ENCODE data around the gene ERVK3-1.

The ERVK3-1 gene

DNA sequence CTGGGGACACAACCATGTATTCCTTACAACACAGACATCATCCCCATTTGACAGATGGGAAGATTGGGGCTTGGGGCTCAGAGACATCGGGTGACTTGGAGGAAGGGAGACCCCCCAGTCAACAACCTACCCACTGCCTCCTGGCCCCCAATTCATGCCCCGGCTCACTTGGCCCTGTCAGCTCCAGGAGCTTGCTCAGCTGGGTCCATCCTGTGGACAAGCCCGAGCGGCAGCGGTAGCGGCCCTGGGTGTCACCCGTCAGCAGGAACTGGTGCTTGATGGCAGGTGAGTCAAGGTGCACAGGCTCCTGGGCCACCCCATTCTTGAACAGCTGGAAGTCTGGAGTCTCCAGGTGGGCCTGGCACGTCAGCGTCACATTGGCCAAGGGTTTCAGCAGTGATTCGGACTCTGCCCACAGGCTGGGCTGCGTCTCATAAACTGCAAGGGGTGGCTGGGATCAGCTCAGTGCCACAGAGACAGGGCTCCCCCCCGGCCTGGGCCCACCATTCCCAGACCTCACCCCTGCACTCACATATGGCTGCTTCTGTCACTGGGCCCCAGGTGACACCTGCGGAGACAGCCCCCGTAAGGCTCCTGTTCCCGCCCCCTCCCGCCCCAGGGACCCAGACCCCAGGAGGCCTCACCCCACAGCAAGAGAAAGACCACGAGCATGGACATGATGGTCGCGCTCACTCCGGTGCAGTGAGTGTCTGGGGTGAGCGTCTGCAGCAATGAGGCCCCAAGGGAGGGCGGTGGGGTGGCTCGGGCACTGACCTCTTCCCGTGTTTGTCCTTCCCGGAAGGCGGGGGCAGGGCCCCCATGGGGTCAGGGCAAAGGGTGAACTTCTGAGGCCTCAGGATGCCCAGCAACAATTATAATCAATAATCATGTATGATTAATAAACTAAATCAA lies 47.8 kb downstream of the ERVK3-1 start, which contains the start of gene A1BG:
A1BG (minus strand) TSS at position 733 of the 912 bp plus-strand sequence; CDS start at position 678, 55 bp downstream.
- TF ChIP-seq, protein P1, sequence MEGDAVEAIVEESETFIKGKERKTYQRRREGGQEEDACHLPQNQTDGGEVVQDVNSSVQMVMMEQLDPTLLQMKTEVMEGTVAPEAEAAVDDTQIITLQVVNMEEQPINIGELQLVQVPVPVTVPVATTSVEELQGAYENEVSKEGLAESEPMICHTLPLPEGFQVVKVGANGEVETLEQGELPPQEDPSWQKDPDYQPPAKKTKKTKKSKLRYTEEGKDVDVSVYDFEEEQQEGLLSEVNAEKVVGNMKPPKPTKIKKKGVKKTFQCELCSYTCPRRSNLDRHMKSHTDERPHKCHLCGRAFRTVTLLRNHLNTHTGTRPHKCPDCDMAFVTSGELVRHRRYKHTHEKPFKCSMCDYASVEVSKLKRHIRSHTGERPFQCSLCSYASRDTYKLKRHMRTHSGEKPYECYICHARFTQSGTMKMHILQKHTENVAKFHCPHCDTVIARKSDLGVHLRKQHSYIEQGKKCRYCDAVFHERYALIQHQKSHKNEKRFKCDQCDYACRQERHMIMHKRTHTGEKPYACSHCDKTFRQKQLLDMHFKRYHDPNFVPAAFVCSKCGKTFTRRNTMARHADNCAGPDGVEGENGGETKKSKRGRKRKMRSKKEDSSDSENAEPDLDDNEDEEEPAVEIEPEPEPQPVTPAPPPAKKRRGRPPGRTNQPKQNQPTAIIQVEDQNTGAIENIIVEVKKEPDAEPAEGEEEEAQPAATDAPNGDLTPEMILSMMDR (IDR thresholded peaks at IDR 0.05; ENCODE audit: low read depth, low read length, missing control alignments), result no peak
- H3K36me3 ChIP-seq (replicated peaks), result peaks cover 13% of the 10 kb centered on the region
- H3K27me3 ChIP-seq (replicated peaks), result no peaks in the 10 kb centered on the region
- no peak within 1 kb of the TSS for H3K27ac ChIP-seq
- no peak within 1 kb of the TSS for H3K4me3 ChIP-seq (ENCODE audit: low read depth, low read length)
- in situ Hi-C loops (cut with HindIII; ENCODE audit: low pct_ligation_motif_present, low sequenced_read_pairs), result no loop called here
- DNase-seq, result no peak

DNA sequence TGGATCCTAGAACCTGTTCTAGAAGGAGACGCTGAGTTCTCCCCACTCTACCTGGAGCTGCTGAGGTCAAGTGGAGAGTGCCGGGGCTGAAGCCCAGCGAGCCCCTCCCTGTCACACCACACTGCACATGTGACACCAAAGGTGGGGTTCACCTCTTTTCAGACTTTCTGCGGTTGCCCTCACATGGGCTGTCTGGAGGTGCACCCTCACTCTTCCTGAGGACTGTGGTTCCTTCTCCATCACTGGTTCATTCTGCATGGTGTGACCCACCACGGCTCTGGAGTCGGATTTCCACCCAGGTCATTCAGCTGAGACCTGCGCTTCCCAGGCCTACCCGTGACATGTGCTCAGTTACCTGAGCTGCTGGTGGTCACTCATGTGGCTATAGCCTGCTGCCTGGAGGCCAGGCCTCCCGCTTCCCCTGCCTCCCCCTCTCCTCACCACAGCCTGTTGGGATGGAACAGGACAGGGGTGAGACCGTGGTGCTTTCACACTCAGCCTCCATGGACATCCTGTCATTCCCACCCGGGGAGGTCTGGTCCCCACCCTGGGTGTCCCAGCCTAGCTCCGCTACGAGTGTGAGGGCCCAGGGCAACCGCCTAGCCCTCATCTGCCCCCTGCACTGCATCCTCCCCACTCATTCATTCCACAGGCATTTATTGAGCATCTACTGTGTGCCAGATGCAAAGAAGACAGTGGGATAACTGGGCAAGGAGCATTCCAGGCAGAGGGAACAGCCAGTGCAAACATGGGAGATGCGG lies 48.7 kb downstream of the ERVK3-1 start:
- DNase-seq, result no peak
- peaks cover 13% of the 10 kb centered on the region for H3K36me3 ChIP-seq (replicated peaks)
- no peak overlapping the region for H3K4me3 ChIP-seq (ENCODE audit: low read depth, low read length)
- H3K27ac ChIP-seq, result no peak overlapping the region
- H3K27me3 ChIP-seq (replicated peaks), result no peaks in the 10 kb centered on the region
- TF ChIP-seq, protein P1 (IDR thresholded peaks at IDR 0.05; ENCODE audit: low read depth, low read length, missing control alignments), result no peak
- in situ Hi-C loops (cut with HindIII; ENCODE audit: low pct_ligation_motif_present, low sequenced_read_pairs), result no loop called here

- TF ChIP-seq, protein P1 (IDR thresholded peaks at IDR 0.05; ENCODE audit: low read depth, low read length, missing control alignments), result no peak
- H3K27ac ChIP-seq, result no peak overlapping the region
- no peak overlapping the region for H3K4me3 ChIP-seq (ENCODE audit: low read depth, low read length)
- no peaks in the 10 kb centered on the region for H3K27me3 ChIP-seq (replicated peaks)
- in situ Hi-C loops (cut with HindIII; ENCODE audit: low pct_ligation_motif_present, low sequenced_read_pairs), result no loop called here
- H3K36me3 ChIP-seq (replicated peaks), result peaks cover 13% of the 10 kb centered on the region
- DNase-seq, result no peak
Measured at GRCh38 chr19:58354478-58355030, 49.4 kb downstream of the ERVK3-1 start.

DNA sequence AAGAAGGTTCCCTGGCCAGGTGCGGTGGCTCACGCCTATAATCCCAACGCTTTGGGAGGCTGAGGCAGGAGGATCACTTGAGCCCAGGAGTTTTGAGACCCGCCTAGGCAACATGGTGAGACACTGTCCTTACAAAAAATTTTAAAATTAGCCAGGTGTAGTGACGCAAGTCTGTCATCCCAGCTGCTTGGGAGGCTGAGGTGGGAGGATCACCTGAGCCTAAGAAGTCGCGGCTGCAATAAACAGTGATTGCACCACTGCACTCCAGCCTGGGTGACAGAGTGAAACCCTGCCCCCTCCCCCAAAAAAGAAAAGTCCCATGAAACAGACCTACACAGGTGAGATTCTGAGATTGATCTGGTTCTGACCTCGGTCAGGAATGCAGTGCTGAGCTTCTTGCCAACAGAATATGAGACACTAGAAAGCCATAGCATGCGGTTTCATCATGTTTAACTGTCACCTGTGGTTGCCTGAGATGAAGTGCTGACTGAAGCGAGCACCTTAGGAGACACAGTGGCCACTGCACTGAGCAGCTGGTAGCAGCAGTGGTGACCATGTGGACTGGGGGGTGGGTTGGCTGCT lies 50.1 kb downstream of the ERVK3-1 start:
- Histone ChIP-seq H3K27ac (no peak overlapping the region), H3K36me3 (replicated peaks) (peaks cover 10% of the 10 kb centered on the region), H3K4me3 (ENCODE audit: low read depth, low read length) (no peak overlapping the region), H3K27me3 (replicated peaks) (no peaks in the 10 kb centered on the region)
- DNase-seq, result no peak
- TF ChIP-seq, protein P1 (IDR thresholded peaks at IDR 0.05; ENCODE audit: low read depth, low read length, missing control alignments), result no peak
- in situ Hi-C loops (cut with HindIII; ENCODE audit: low pct_ligation_motif_present, low sequenced_read_pairs), result no loop called here

DNA sequence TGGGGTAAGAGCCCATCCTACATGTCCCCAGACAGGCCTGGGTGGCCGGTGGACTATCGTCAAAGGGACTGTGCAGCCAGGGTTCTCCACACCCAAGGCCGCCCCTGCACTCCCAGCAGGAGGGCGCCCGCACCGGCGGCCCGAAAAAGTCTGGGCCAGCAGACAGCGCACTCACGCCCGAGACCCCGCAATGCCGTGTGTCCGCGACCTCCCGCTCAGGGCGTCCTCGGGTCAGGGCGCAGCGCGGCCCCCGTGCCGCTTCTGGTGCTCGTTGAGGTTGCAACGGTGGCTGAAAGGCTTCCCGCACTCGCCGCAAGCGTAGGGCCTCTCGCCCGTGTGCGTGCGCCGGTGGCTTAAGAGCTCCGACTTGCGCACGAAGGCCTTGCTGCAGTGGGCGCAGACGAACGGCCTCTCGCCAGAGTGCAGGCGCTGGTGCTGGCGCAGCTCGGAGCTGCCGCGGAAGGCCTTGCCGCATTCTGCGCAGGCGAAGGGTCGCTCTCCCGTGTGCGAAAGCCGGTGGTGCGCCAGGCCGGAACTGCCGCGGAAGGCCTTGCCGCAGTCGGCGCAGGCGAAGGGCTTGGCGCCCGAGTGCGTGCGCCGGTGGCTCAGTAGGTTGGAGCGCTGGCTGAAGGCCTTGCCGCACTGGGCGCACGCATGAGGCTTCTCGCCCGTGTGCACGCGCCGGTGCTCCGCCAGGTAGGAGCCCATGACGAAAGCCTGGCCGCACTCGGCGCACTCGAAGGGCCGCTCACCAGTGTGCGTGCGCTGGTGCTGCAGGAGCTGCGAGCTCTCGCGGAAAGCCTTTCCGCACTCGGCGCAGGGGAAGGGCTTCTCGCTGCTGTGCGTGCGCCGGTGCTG lies 51.0 kb downstream of the ERVK3-1 start:
- peak overlapping the region; percentile 29 for H3K4me3 ChIP-seq (ENCODE audit: low read depth, low read length)
- H3K27me3 ChIP-seq (replicated peaks), result no peaks in the 10 kb centered on the region

More for the DNA sequence above, 51.0 kb downstream of the ERVK3-1 start:
- DNase-seq, result no peak
- TF ChIP-seq, protein P1 (IDR thresholded peaks at IDR 0.05; ENCODE audit: low read depth, low read length, missing control alignments), result no peak
- Histone ChIP-seq H3K27ac (no peak overlapping the region), H3K36me3 (replicated peaks) (peaks cover 1% of the 10 kb centered on the region)
- in situ Hi-C loops (cut with HindIII; ENCODE audit: low pct_ligation_motif_present, low sequenced_read_pairs), result no loop called here

Data from brain microvascular endothelial cell (primary cell).